ENCODE data around the gene UBA3. TPM values are rescaled to one million over a fixed set of nuclear protein-coding genes. Genes with fewer than 3 reads are reported as not detected.

Gene UBA3
- total and polyA plus RNA-seq, 2 donors (not counting 3 experiments of a cell fraction or from before 2014, with no cell fraction given), result 39.4 to 84.6 TPM

DNA sequence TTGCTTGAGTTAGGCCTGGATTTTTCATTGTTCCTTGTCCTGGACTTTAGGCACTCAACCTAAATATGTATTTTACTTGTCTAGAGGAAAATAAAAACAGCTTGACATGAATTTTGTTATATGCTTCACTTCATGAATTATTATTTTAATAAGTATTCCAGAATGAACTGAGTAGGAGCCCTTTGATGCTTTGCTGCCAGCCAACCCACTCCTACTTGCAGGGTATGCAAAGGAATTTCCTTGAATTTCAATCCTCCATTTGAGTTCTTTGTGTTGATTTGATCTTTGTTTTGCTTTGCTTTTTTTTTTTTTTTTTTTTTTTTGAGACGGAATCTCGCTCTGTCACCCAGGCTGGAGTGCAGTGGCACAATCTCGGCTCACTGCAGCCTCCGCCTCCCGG is 16.1 kb upstream of the UBA3 start:
- dilution Hi-C loops (cut with MboI; ENCODE audit: extremely low pct_ligation_motif_present, low sequenced_read_pairs), result no loop called here
- FAIRE-seq (no peak), DNase-seq (ENCODE audit: low read depth, low spot score) (no peak)
- Histone ChIP-seq H3K36me3 (ENCODE audit: control insufficient read depth in 2 of 2, extremely low read depth in 1 of 2, insufficient read depth in 2 of 2, low read length in 2 of 2) (peaks cover 0 to 4% of the 10 kb centered on the region in 2 experiments), H3K27me3 (ENCODE audit: control insufficient read depth in 2 of 2, insufficient read depth in 2 of 2, low read length in 2 of 2) (no peaks in the 10 kb centered on the region), H4K20me1 (replicated peaks; ENCODE audit: control insufficient read depth, extremely low read depth, insufficient read depth, low read length) (no peaks in the 10 kb centered on the region), H3K4me1 (ENCODE audit: control insufficient read depth, extremely low read depth, insufficient read depth, low read length) (peaks cover 28% of the 10 kb centered on the region), H3K79me2 (ENCODE audit: control insufficient read depth, insufficient read depth, low read length) (peaks cover 72% of the 10 kb centered on the region), H3K9me1 (replicated peaks; ENCODE audit: control insufficient read depth, extremely low read depth, insufficient read depth, low read length) (no peaks in the 10 kb centered on the region), H3K27ac (ENCODE audit: insufficient read depth, low read depth, low read length) (no peak overlapping the region), H3K4me2 (ENCODE audit: insufficient read depth, low read length) (no peak overlapping the region), H3K4me3 (replicated peaks in 1 of 3; ENCODE audit: insufficient read depth in 1 of 3, low read depth in 1 of 3, low read length in 3 of 3) (no peak overlapping the region), H3K9me3 (replicated peaks; ENCODE audit: control insufficient read depth, insufficient read depth, low read length) (no peaks in the 10 kb centered on the region), H3K9ac (replicated peaks; ENCODE audit: extremely low read depth, insufficient read depth, low read length) (no peak overlapping the region), H2AFZ (ENCODE audit: low read depth, low read length) (no peak overlapping the region)
- intact Hi-C loops (cut with micrococcal nuclease), result no loop called here
- POLR2A ChIA-PET, result no interaction called here
- CTCF ChIA-PET, result interaction anchor here (1.1 kb wide), 1 partner anchor 25 kb away, joined by 3 read pairs; no protein-coding TSS in a partner anchor
- TF ChIP-seq POLR2AphosphoS5 (IDR thresholded peaks at IDR 0.05; ENCODE audit: insufficient read depth, low read depth, low read length), result no peak
- TF ChIP-seq JUN (IDR thresholded peaks at IDR 0.05; ENCODE audit: borderline replicate concordance, insufficient read depth, insufficient read length, low read depth), result no peak
- BruUV-seq (replicated peaks), result no TSS peak

DNA sequence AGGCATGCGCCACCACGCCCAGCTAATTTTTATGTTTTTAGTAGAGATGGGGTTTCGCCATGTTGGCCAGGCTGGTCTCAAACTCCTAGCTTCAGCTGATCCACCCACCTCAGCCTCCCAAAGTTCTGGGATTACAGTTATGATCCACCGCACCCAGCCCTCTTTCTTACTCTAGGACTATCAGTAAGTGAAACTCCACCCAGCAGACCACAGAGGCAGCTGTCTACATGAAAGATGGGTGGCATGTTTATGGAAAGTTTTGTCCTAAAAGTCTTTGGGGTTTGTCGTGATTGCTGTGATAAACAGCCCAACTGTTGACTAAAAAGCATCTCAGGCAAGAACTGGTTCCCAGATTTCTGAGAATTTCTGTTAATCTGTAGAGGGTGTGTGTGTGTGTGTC is 15.5 kb upstream of the UBA3 start:
- Histone ChIP-seq H3K4me2 (ENCODE audit: insufficient read depth, low read length) (no peak overlapping the region), H3K9me3 (replicated peaks; ENCODE audit: control insufficient read depth, insufficient read depth, low read length) (no peaks in the 10 kb centered on the region), H3K4me1 (ENCODE audit: control insufficient read depth, extremely low read depth, insufficient read depth, low read length) (peaks cover 33% of the 10 kb centered on the region), H3K9me1 (replicated peaks; ENCODE audit: control insufficient read depth, extremely low read depth, insufficient read depth, low read length) (no peaks in the 10 kb centered on the region), H3K4me3 (replicated peaks in 1 of 3; ENCODE audit: insufficient read depth in 1 of 3, low read depth in 1 of 3, low read length in 3 of 3) (no peak overlapping the region), H4K20me1 (replicated peaks; ENCODE audit: control insufficient read depth, extremely low read depth, insufficient read depth, low read length) (no peaks in the 10 kb centered on the region), H3K36me3 (ENCODE audit: control insufficient read depth in 2 of 2, extremely low read depth in 1 of 2, insufficient read depth in 2 of 2, low read length in 2 of 2) (peaks cover 0 to 4% of the 10 kb centered on the region in 2 experiments), H3K27me3 (ENCODE audit: control insufficient read depth in 2 of 2, insufficient read depth in 2 of 2, low read length in 2 of 2) (no peaks in the 10 kb centered on the region), H3K9ac (replicated peaks; ENCODE audit: extremely low read depth, insufficient read depth, low read length) (no peak overlapping the region), H3K27ac (ENCODE audit: insufficient read depth, low read depth, low read length) (no peak overlapping the region), H2AFZ (ENCODE audit: low read depth, low read length) (no peak overlapping the region), H3K79me2 (ENCODE audit: control insufficient read depth, insufficient read depth, low read length) (peaks cover 79% of the 10 kb centered on the region)
- dilution Hi-C loops (cut with MboI; ENCODE audit: extremely low pct_ligation_motif_present, low sequenced_read_pairs), result no loop called here
- ChIA-PET POLR2A (no interaction called here), CTCF (interaction anchor here (1.7 kb wide), 1 partner anchor 10 kb away, joined by 8 read pairs; no protein-coding TSS in a partner anchor)
- no TSS peak for BruUV-seq (replicated peaks)
- FAIRE-seq, result no peak
- no peak for DNase-seq (ENCODE audit: low read depth, low spot score)
- TF ChIP-seq, protein P1, sequence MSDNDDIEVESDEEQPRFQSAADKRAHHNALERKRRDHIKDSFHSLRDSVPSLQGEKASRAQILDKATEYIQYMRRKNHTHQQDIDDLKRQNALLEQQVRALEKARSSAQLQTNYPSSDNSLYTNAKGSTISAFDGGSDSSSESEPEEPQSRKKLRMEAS (IDR thresholded peaks at IDR 0.05; ENCODE audit: insufficient read depth, insufficient read length), result no peak
- TF ChIP-seq POLR2A (IDR thresholded peaks at IDR 0.05; ENCODE audit: low read depth, low read length), result no peak
- no peak for TF ChIP-seq MYC (IDR thresholded peaks at IDR 0.05; ENCODE audit: low read depth, low read length)
- TF ChIP-seq FOS (IDR thresholded peaks at IDR 0.05; ENCODE audit: borderline replicate concordance, insufficient read depth, low read length), result no peak
- TF ChIP-seq GATA2 (IDR thresholded peaks at IDR 0.05; ENCODE audit: insufficient read depth, insufficient read length, low read depth, low read length), result no peak
- TF ChIP-seq EZH2 (IDR thresholded peaks at IDR 0.05; ENCODE audit: borderline replicate concordance, low read depth, low read length, severe bottlenecking), result no peak
- TF ChIP-seq, protein P2, sequence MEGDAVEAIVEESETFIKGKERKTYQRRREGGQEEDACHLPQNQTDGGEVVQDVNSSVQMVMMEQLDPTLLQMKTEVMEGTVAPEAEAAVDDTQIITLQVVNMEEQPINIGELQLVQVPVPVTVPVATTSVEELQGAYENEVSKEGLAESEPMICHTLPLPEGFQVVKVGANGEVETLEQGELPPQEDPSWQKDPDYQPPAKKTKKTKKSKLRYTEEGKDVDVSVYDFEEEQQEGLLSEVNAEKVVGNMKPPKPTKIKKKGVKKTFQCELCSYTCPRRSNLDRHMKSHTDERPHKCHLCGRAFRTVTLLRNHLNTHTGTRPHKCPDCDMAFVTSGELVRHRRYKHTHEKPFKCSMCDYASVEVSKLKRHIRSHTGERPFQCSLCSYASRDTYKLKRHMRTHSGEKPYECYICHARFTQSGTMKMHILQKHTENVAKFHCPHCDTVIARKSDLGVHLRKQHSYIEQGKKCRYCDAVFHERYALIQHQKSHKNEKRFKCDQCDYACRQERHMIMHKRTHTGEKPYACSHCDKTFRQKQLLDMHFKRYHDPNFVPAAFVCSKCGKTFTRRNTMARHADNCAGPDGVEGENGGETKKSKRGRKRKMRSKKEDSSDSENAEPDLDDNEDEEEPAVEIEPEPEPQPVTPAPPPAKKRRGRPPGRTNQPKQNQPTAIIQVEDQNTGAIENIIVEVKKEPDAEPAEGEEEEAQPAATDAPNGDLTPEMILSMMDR (IDR thresholded peaks at IDR 0.05; ENCODE audit: extremely low read depth in 1 of 2, insufficient read depth in 1 of 2, low read depth in 1 of 2, low read length in 2 of 2), result no peak
- no peak for TF ChIP-seq JUN (IDR thresholded peaks at IDR 0.05; ENCODE audit: borderline replicate concordance, insufficient read depth, insufficient read length, low read depth)
- TF ChIP-seq POLR2AphosphoS5 (IDR thresholded peaks at IDR 0.05; ENCODE audit: insufficient read depth, low read depth, low read length), result no peak
- intact Hi-C loops (cut with micrococcal nuclease), result no loop called here

All from endothelial cell of umbilical vein (primary cell).